ENCODE results near the gene CCDC150.

Gene CCDC150

DNA sequence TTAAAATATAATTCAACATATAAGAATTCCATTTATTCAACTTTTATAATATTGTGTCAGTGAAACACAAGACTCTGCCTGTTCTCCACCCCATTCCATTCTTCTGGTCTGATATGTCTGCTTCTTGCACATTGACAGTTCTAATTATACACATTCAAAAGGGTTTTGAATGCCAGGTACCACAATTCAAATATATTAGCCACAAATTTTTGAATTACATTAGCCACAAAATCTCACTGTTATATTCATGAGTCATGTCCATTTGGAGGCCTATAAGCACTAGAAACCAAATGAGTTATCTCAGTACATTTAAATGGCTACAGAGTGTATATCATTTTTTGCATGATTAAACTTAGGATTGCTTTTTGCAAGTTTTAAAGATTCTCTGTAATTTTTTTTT lies 72.1 kb downstream of the CCDC150 start:
- DNase-seq (ENCODE audit: extremely low read depth, low read depth): no peak
- TF ChIP-seq, protein P1, sequence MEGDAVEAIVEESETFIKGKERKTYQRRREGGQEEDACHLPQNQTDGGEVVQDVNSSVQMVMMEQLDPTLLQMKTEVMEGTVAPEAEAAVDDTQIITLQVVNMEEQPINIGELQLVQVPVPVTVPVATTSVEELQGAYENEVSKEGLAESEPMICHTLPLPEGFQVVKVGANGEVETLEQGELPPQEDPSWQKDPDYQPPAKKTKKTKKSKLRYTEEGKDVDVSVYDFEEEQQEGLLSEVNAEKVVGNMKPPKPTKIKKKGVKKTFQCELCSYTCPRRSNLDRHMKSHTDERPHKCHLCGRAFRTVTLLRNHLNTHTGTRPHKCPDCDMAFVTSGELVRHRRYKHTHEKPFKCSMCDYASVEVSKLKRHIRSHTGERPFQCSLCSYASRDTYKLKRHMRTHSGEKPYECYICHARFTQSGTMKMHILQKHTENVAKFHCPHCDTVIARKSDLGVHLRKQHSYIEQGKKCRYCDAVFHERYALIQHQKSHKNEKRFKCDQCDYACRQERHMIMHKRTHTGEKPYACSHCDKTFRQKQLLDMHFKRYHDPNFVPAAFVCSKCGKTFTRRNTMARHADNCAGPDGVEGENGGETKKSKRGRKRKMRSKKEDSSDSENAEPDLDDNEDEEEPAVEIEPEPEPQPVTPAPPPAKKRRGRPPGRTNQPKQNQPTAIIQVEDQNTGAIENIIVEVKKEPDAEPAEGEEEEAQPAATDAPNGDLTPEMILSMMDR (IDR thresholded peaks at IDR 0.05; ENCODE audit: low read depth, low read length): no peak

DNA sequence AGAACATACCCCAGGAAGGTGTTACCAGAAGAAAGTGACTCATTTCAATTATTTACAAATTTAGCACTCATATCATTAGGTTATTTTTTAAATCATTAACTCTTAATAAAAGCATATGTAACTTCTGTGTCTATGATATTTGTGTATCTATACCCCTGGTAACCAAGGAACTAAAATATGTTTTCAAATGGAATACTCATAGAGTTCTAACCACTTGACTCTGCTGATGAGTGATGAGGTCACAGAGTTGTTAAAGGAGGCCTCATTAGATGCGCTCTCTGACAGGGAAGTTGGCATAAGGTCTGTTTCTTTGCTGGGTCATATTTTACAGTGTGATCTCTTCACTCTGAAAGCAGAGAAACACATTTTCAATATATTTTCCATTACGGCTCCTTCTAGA lies 73.4 kb downstream of the CCDC150 start:
- TF ChIP-seq, protein P1 (IDR thresholded peaks at IDR 0.05; ENCODE audit: low read depth, low read length): no peak
- no peak for DNase-seq (ENCODE audit: extremely low read depth, low read depth)

DNA sequence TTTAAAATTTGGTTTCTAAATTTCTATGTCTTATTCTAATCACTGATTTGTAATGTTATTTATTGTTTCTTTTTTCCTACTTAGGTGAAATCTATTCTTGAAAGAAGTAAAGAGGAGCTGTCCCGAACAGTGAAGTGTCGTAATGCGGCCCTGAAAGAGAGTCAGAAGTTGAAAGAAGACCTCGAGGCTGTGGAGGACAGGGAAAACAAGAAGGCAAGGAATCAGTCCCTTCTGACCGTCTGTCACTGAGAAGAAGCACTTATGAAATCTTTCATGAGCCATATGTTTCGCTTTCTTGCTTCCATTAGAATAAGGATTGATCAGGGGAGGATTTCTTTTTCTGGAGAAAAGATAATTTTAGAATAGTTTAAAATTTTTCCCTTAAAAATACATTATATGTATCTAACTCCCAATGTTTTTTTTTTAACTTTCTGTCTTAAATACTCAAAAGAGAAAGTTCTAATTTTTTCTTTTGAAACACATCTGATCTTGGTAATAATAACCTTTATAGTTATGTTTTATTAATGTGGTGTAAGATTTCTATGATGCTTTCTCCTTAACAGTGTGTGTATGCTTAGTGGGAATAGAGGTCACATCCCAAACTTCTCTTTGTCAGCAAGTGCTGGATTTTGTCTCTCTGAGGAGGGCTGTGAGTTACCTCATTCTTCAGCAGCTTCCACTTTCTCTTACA lies 79.0 kb downstream of the CCDC150 start:
- TF ChIP-seq, protein P1 (IDR thresholded peaks at IDR 0.05; ENCODE audit: low read depth, low read length): no peak
- no peak for DNase-seq (ENCODE audit: extremely low read depth, low read depth)

DNA sequence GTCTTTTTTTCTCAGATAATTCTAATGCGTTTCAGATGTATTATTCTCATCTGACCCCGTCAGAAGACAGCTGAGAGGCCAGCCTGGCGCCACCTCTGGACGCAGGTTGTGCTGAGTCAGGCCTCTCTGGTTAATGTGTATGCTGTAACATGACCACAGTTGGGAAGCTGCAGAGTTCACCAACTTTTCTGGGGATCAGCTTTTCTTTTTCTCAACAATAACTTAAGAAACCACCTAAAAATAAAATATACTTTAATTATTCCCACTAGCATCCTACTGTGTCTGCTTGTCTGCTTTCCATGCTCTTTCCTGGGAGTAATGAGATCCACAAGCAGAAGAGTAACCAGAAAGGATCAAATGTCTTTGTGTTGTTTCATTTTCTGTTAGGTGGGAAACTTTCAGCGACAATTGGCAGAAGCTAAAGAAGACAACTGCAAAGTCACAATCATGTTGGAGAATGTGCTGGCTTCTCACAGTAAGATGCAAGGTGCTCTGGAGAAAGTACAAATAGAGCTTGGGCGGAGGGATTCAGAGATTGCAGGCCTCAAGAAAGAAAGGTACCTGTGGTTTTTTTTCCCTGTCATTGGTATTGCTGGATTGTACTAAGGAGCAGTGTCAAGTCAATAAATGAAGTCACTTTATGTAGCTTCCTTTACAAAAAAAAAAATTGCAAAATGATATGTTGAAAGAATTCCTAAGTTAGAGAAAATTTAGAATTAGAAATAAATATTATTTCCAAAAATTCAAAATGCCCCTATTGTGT lies 79.8 kb downstream of the CCDC150 start:
- TF ChIP-seq, protein P1 (IDR thresholded peaks at IDR 0.05; ENCODE audit: low read depth, low read length): peak; percentile 49
- DNase-seq (ENCODE audit: extremely low read depth, low read depth): peak; percentile 73

DNA sequence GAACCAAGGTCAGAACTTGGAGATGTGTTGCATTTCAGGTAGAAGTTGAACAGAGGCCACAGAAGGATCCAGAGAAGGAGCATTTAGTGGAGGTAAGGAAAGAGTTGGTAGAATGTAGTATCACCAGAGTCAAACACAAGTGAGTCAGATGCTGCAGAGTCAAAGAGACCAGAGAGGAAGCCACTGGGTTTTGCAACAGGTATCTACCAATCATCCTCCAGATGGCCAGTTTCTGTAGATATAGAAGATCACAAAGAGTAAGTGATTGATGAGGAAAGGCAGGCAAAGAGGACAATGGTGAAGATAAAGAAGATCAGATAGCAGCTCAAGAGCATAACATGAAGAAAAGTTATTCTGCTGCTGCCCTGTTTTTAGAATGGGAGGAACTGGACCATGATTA lies 84.1 kb downstream of the CCDC150 start:
- no peak for DNase-seq (ENCODE audit: extremely low read depth, low read depth)
- TF ChIP-seq, protein P1 (IDR thresholded peaks at IDR 0.05; ENCODE audit: low read depth, low read length): no peak

DNA sequence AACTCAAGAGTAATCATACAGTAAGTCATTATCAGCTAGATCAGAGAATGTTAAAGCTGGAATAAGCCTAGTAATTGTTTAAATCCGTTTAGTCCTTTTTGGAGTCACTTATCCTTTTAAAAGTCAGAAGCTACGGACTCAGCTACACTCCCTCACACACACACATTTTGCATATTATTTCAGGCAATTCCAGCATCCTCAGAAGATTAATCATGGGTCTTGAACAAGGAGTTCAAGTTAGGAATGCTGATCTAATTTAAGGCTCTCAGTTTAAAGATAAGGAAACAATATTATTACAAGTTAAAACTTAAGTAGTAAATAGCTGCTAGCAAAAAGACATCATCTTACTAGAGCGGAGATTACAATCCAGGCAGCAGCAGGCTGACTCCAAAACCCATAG lies 85.7 kb downstream of the CCDC150 start:
- DNase-seq (ENCODE audit: extremely low read depth, low read depth): no peak
- TF ChIP-seq, protein P1 (IDR thresholded peaks at IDR 0.05; ENCODE audit: low read depth, low read length): no peak

DNA sequence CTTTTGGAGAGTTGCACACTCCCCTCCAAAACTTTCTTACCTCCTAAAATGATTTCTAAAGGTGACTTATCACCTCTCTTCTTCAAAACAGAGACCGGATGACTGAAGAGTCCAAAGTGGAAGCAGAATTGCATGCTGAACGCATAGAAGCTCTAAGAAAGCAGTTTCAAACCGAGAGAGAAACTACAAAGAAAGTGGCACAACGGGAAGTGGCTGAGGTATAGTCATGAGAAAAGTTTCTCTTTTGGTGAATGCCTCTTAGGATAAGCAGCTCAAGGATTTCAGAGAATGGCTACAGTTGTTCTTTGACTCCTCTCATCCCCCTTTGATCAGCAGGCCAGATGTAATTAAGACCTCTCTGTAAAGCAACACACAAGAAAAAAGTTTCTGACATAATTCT lies 86.4 kb downstream of the CCDC150 start:
- DNase-seq (ENCODE audit: extremely low read depth, low read depth): no peak
- TF ChIP-seq, protein P1 (IDR thresholded peaks at IDR 0.05; ENCODE audit: low read depth, low read length): no peak
